Cardiac muscle cell (in vitro differentiated cells and primary cell): ENCODE measurements around the gene CLTC. TPM values are rescaled to one million over a fixed set of nuclear protein-coding genes. Genes with fewer than 3 reads are reported as not detected.

Experiments
- DNase-seq, 2 donors: peaks; one replicate each; pipeline versions ENCODE4 v3.0.0 to v3.0.0-alpha.2; 2010 to 2017; ENCODE audit warnings: low read depth in 1 of 2, low spot score in 1 of 2
- H3K27ac ChIP-seq: fragments of 200-600 bp; sonication (generic); 2 replicates; pipeline ENCODE4 v1.5.1; 2016
- H3K27me3 ChIP-seq: fragments of 200-600 bp; sonication (generic); 2 replicates; pipeline ENCODE4 v1.6.0; 2016; ENCODE audit warnings: control low read depth
- H3K36me3 ChIP-seq: fragments of 200-600 bp; sonication (generic); 2 replicates; pipeline ENCODE4 v1.5.1; 2016; ENCODE audit warnings: control low read depth
- H3K4me1 ChIP-seq: fragments of 200-600 bp; sonication (generic); 2 replicates; pipeline ENCODE4 v1.8.1; 2017; ENCODE audit warnings: low read depth, mild to moderate bottlenecking, mixed run types
- H3K4me3 ChIP-seq: fragments of 200-600 bp; sonication (generic); 2 replicates; pipeline ENCODE4 v1.5.1; 2016; ENCODE audit warnings: mild to moderate bottlenecking
- H3K9me3 ChIP-seq: fragments of 200-600 bp; sonication (generic); 2 replicates; pipeline ENCODE4 v1.5.1; 2017; ENCODE audit warnings: low read depth, mild to moderate bottlenecking, control low read depth
- CTCF ChIP-seq: IDR thresholded peaks from 2 replicates; pipeline ENCODE4 v1.5.1; 2012; ENCODE audit warnings: low read depth, mild to moderate bottlenecking, low read length
- polyA plus RNA-seq: library from polyadenylated mRNA; unstranded; fragments of >200 nt; fragmentation: Nextera tagmentation; extraction: Ambion mirVana; gene quantifications from 2 replicates; pipeline ENCODE4 v1.2.1, GENCODE V29; 2016
- total RNA-seq: library from RNA; depleted of rRNA; stranded (reverse); fragments of >200 nt; gene quantifications from 2 replicates; pipeline ENCODE4 v1.2.3, GENCODE V29; 2016

CLTC gene
- total and polyA plus RNA-seq, 2 experiments from 2014 or later = 172 to 275 TPM

GRCh38 chr17:59714255-59714654 is 94.6 kb downstream of the CLTC start:
- DNase-seq = no peak
- Histone ChIP-seq H3K36me3 (no peaks in the 10 kb centered on the region), H3K27ac (no peak overlapping the region), H3K4me1 (peaks cover under 1% of the 10 kb centered on the region), H3K4me3 (no peak overlapping the region), H3K9me3 (no peaks in the 10 kb centered on the region), H3K27me3 (no peaks in the 10 kb centered on the region)
- no peak for TF ChIP-seq CTCF

GRCh38 chr17:59716427-59716826 is 96.7 kb downstream of the CLTC start:
- DNase-seq = no peak
- TF ChIP-seq CTCF = no peak
- no peaks in the 10 kb centered on the region for H3K27me3 ChIP-seq
- H3K4me3 ChIP-seq = no peak overlapping the region
- no peaks in the 10 kb centered on the region for H3K4me1 ChIP-seq
- no peaks in the 10 kb centered on the region for H3K9me3 ChIP-seq
- no peaks in the 10 kb centered on the region for H3K36me3 ChIP-seq
- H3K27ac ChIP-seq = peak overlapping the region; percentile 33

GRCh38 chr17:59719526-59719925 is 99.8 kb downstream of the CLTC start:
- Histone ChIP-seq H3K27me3 (no peaks in the 10 kb centered on the region), H3K27ac (no peak overlapping the region), H3K9me3 (no peaks in the 10 kb centered on the region)

GRCh38 chr17:59722623-59723022 is 102.9 kb downstream of the CLTC start:
- no peak overlapping the region for H3K27ac ChIP-seq
- H3K4me3 ChIP-seq = no peak overlapping the region
- H3K27me3 ChIP-seq = no peaks in the 10 kb centered on the region
- TF ChIP-seq CTCF = no peak
- no peaks in the 10 kb centered on the region for H3K4me1 ChIP-seq
- no peaks in the 10 kb centered on the region for H3K36me3 ChIP-seq
- no peaks in the 10 kb centered on the region for H3K9me3 ChIP-seq
- DNase-seq = no peak

More at GRCh38 chr17:59719526-59719925, 99.8 kb downstream of the CLTC start:
- no peak for DNase-seq
- no peak overlapping the region for H3K4me3 ChIP-seq
- TF ChIP-seq CTCF = no peak
- H3K36me3 ChIP-seq = no peaks in the 10 kb centered on the region
- H3K4me1 ChIP-seq = no peaks in the 10 kb centered on the region

- DNase-seq = no peak
- Histone ChIP-seq H3K27ac (no peak overlapping the region), H3K27me3 (no peaks in the 10 kb centered on the region), H3K4me3 (no peak overlapping the region), H3K4me1 (no peaks in the 10 kb centered on the region), H3K36me3 (no peaks in the 10 kb centered on the region), H3K9me3 (no peaks in the 10 kb centered on the region)
- TF ChIP-seq CTCF = no peak
These were observed 103.3 kb downstream of the CLTC start for GRCh38 chr17:59723041-59723440.

- H3K27ac ChIP-seq = no peak overlapping the region
- H3K27me3 ChIP-seq = no peaks in the 10 kb centered on the region
- H3K9me3 ChIP-seq = no peaks in the 10 kb centered on the region
- DNase-seq = no peak
- TF ChIP-seq CTCF = no peak
- no peaks in the 10 kb centered on the region for H3K36me3 ChIP-seq
- H3K4me1 ChIP-seq = no peaks in the 10 kb centered on the region
- no peak overlapping the region for H3K4me3 ChIP-seq
These were observed 103.9 kb downstream of the CLTC start for GRCh38 chr17:59723607-59724006.
